Trophoblast cell (in vitro differentiated cells and primary cell): ENCODE results near the gene CRACR2B.

Experiments used
- DNase-seq, 2 donors: peaks; one replicate each; pipeline ENCODE4 v3.0.0-alpha.2; 2016
- H2AFZ ChIP-seq: 2 replicates; pipeline ENCODE4 v1.6.1; 2013; ENCODE audit warnings: low read length, moderate library complexity, mild to moderate bottlenecking; ENCODE audit not compliant: insufficient read depth, poor library complexity
- H2AK5ac ChIP-seq: 2 replicates; pipeline ENCODE4 v1.6.1; 2013; ENCODE audit warnings: mild to moderate bottlenecking, low read length
- H2BK120ac ChIP-seq: 2 replicates; pipeline ENCODE4 v1.6.1; 2013; ENCODE audit warnings: low read length, mild to moderate bottlenecking, moderate library complexity; ENCODE audit not compliant: insufficient read depth, poor library complexity
- H2BK12ac ChIP-seq: 2 replicates; pipeline ENCODE4 v1.6.1; 2013; ENCODE audit warnings: mild to moderate bottlenecking, low read length, moderate library complexity
- H2BK5ac ChIP-seq: 2 replicates; pipeline ENCODE4 v1.6.1; 2013; ENCODE audit warnings: low read length, low read depth, moderate library complexity, mild to moderate bottlenecking; ENCODE audit not compliant: poor library complexity
- H3K14ac ChIP-seq: 2 replicates; pipeline ENCODE4 v1.6.1; 2013; ENCODE audit warnings: mild to moderate bottlenecking, low read length
- H3K18ac ChIP-seq: 2 replicates; pipeline ENCODE4 v1.6.1; 2013; ENCODE audit warnings: mild to moderate bottlenecking, low read length
- H3K23ac ChIP-seq: 2 replicates; pipeline ENCODE4 v1.6.1; 2013; ENCODE audit warnings: low read length
- H3K27ac ChIP-seq: 2 replicates; pipeline ENCODE4 v1.5.1; 2013; ENCODE audit warnings: low read depth, mild to moderate bottlenecking, inconsistent platforms, low read length, moderate library complexity
- H3K27me3 ChIP-seq: 2 replicates; pipeline ENCODE4 v1.6.1; 2013; ENCODE audit warnings: inconsistent platforms, mild to moderate bottlenecking, low read length, moderate library complexity; ENCODE audit not compliant: insufficient read depth
- H3K36me3 ChIP-seq, 2 experiments: 1 replicate in 1 of 2; 2 replicates in 1 of 2; pipeline ENCODE4 v1.6.1; 2013; ENCODE audit warnings: low read length in 2 of 2, mild to moderate bottlenecking in 2 of 2, moderate library complexity in 1 of 2; ENCODE audit not compliant: insufficient read depth in 2 of 2, control insufficient read depth in 1 of 2
- H3K4ac ChIP-seq: 2 replicates; pipeline ENCODE4 v1.6.1; 2013; ENCODE audit warnings: low read depth, mild to moderate bottlenecking, low read length, moderate library complexity
- H3K4me1 ChIP-seq, 2 experiments: 1 replicate in 1 of 2; 2 replicates in 1 of 2; pipeline ENCODE4 v1.6.1; 2013; ENCODE audit warnings: low read length in 2 of 2, mild to moderate bottlenecking in 2 of 2, moderate library complexity in 1 of 2; ENCODE audit not compliant: insufficient read depth in 2 of 2, control insufficient read depth in 1 of 2
- H3K4me2 ChIP-seq: 2 replicates; pipeline ENCODE4 v1.6.1; 2013; ENCODE audit warnings: inconsistent platforms, mild to moderate bottlenecking, low read length, moderate library complexity
- H3K4me3 ChIP-seq: 2 replicates; pipeline ENCODE4 v1.5.1; 2013; ENCODE audit warnings: mild to moderate bottlenecking, low read depth, low read length, inconsistent platforms
- H3K79me1 ChIP-seq: one replicate; pipeline ENCODE4 v1.6.1; 2013; ENCODE audit warnings: low read length
- H3K79me2 ChIP-seq: 2 replicates; pipeline ENCODE4 v1.6.1; 2013; ENCODE audit warnings: low read length, mild to moderate bottlenecking; ENCODE audit not compliant: control insufficient read depth, insufficient read depth, poor library complexity
- H3K9ac ChIP-seq: 2 replicates; pipeline ENCODE4 v1.6.1; 2013; ENCODE audit warnings: mild to moderate bottlenecking, low read length
- H3K9me3 ChIP-seq: 2 replicates; pipeline ENCODE4 v1.6.1; 2013; ENCODE audit warnings: low read depth, mild to moderate bottlenecking, control low read depth, inconsistent platforms, low read length; ENCODE audit not compliant: insufficient read depth
- H4K12ac ChIP-seq: 2 replicates; pipeline ENCODE4 v1.6.1; 2013; ENCODE audit warnings: low read depth, mild to moderate bottlenecking, low read length, moderate library complexity
- H4K8ac ChIP-seq: 2 replicates; pipeline ENCODE4 v1.6.1; 2013; ENCODE audit warnings: low read depth, mild to moderate bottlenecking, low read length, moderate library complexity
- H4K91ac ChIP-seq: one replicate; pipeline ENCODE4 v1.6.1; 2013; ENCODE audit warnings: low read depth, mild to moderate bottlenecking, low read length, moderate library complexity
- WGBS: extraction: QIAGEN DNeasy Blood & Tissue Kit; methylation state at CpG from one replicate; pipeline ENCODE4 v1.1.7; 2013; ENCODE audit warnings: missing lambda C conversion rate; ENCODE audit not compliant: insufficient read length, insufficient coverage; ENCODE audit errors: extremely low coverage; 5-methylcytosine and 5-hydroxymethylcytosine counted together

The CRACR2B gene

DNA sequence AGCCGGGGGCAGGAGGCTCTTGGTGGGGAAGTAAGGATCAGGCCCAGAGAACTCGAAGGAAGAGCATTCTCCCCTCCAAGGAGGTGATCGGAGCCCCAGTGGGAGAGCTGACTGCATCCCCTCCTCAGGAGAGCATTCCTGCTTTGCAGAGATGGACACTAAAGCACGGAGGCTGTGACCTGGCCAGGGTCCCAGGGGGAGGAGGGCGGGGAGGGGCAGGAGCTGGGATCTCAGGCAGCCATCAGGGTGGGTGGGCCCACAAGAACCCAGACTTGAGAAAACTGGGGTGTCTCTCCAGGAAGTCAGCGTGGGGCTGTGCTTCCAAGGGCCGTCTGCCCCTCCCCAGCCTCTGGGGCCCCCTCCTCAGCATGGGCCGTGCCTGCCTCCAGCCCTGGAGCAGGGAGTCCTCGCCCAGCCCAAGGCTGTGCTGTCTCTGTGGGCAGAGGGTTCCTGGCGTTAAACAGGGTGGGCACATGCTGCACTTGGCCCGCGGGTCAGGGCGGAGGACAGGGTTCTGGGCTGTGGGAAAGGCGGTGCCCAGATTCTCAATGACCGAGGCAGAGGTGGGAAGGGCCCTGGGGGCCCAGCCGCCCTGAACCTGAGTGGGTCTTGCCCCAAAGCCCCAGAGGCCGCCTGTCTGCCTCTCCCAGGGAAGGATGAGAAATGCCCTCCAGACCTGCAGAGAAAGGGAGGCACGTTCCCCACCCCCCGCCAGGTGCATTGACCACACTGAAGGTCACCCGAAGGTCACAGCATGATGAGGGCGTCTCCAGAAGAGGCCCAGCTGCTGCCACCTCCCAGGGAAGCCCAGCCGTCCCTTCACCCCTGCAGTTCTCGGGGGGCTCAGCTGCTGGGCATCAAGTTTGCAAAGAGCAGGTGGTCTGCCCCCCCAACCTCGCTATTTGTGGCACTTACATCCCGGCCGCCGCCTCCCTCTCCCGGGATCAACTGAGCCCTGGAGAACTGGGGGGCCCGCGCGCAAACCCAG, 38.5 kb upstream of the CRACR2B start:
- Histone ChIP-seq H3K4me2 (no peak overlapping the region), H3K36me3 (peaks cover 31% of the 10 kb centered on the region in 2 experiments), H4K8ac (no peak overlapping the region), H2BK5ac (no peak overlapping the region), H3K27ac (no peak overlapping the region), H4K12ac (no peak overlapping the region), H3K79me1 (no peaks in the 10 kb centered on the region), H3K18ac (no peak overlapping the region), H3K14ac (no peak overlapping the region), H3K27me3 (peaks cover 2% of the 10 kb centered on the region), H3K4me1 (peaks cover 0 to 3% of the 10 kb centered on the region in 2 experiments), H2AK5ac (no peak overlapping the region), H3K9ac (no peak overlapping the region), H3K4me3 (no peak overlapping the region), H3K4ac (no peak overlapping the region), H3K79me2 (no peaks in the 10 kb centered on the region), H2AFZ (no peak overlapping the region), H2BK120ac (no peak overlapping the region), H3K9me3 (peaks cover 2% of the 10 kb centered on the region), H2BK12ac (no peak overlapping the region), H3K23ac (no peak overlapping the region), H4K91ac (no peak overlapping the region)
- no CpG with 5 or more reads among the region's 31 CpGs for WGBS
- no peak for DNase-seq

DNA sequence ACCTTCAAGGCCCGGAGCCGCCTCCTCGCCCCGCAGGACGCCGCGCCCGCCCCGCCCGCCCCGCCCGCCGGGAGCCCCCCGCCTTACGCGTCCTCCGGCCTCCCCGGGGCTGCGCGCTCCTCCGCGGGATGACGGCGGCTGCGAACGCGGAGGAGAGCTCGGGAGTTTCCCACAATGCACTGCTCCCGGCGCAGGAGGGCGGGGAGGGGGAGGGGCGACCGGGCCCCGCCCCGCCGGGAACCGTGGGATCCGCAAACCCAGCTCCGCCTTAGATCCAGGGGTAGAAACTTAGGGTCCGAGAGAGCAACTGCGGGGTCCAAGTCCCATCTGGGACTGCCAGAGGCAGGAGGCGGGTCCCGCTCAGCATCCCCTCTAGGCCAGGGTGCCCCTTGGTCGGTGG, 37.8 kb upstream of the CRACR2B start, which contains the start of gene CEND1:
TSS of gene CEND1 (minus strand) at position 148 of the 400 bp plus-strand sequence. CDS start 1,514 bp downstream, outside the sequence.
- Histone ChIP-seq H3K79me2 (no peaks in the 10 kb centered on the region), H3K4ac (no peak within 1 kb of the TSS), H3K27ac (no peak within 1 kb of the TSS), H3K36me3 (peaks cover 36% of the 10 kb centered on the region in 2 experiments), H3K27me3 (peaks cover 2% of the 10 kb centered on the region), H3K9ac (no peak within 1 kb of the TSS), H4K8ac (no peak within 1 kb of the TSS), H3K9me3 (peaks cover 2% of the 10 kb centered on the region), H2AFZ (no peak within 1 kb of the TSS), H3K14ac (no peak within 1 kb of the TSS), H3K4me2 (no peak within 1 kb of the TSS), H2AK5ac (no peak within 1 kb of the TSS), H2BK5ac (no peak within 1 kb of the TSS), H3K18ac (no peak within 1 kb of the TSS), H3K23ac (no peak within 1 kb of the TSS), H3K4me3 (no peak within 1 kb of the TSS), H4K91ac (no peak within 1 kb of the TSS), H3K4me1 (peaks cover 0 to 3% of the 10 kb centered on the region in 2 experiments), H3K79me1 (no peaks in the 10 kb centered on the region), H2BK120ac (no peak within 1 kb of the TSS), H4K12ac (no peak within 1 kb of the TSS), H2BK12ac (no peak within 1 kb of the TSS)
- no CpG with 5 or more reads among the region's 44 CpGs for WGBS
- peak in 1 of 2 donors; percentile 32 for DNase-seq

DNA sequence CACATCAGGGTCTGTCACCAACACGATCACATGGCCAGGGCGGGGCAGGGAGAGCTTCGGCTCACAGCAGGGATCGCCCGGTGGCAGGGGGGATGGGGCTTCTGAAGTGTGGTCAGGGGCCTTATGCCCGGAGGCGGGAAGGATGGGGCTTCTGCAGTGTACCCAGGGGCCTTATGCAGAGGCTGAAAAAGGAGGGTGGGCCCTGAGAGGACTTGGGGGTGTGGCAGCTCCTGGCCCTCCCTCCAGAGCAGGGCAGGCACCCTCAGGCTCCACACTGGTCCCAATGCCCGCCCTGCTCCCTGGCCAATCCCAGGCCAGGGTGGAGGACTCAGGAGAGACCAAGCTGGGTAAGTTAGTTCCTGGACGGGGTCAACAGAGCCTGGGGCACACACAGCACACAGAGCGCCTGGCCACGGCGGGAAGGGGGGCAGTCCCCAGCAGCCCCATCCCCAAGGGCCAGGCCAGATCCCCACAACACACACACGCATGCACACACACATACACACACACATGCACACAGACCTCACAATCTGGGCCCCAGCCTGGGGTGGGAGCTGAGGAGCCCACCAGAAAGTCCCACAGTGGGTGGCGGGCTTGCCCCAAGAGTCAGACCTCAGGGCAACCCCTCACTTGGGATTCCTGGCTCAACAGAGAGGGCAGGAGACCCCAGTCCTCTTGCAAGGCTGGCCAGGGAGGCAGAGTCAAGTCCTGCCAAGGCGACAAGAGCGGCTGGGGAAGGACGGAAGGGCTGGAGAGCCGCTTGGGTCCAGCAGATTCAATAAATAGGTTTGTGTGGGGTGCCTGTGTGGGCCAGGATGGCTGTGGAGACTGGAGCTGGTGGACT, 36.8 kb upstream of the CRACR2B start:
- H3K18ac ChIP-seq, result no peak overlapping the region
- H2BK120ac ChIP-seq, result no peak overlapping the region
- no peaks in the 10 kb centered on the region for H3K79me1 ChIP-seq
- no peak overlapping the region for H4K91ac ChIP-seq
- no peak overlapping the region for H2BK5ac ChIP-seq
- no CpG with 5 or more reads among the region's 18 CpGs for WGBS
- peaks cover 2% of the 10 kb centered on the region for H3K9me3 ChIP-seq
- no peak overlapping the region for H3K23ac ChIP-seq
- no peak overlapping the region for H2AFZ ChIP-seq
- no peak overlapping the region for H4K8ac ChIP-seq
- no peaks in the 10 kb centered on the region for H3K79me2 ChIP-seq
- no peak overlapping the region for H3K27ac ChIP-seq
- H2BK12ac ChIP-seq, result no peak overlapping the region
- H3K9ac ChIP-seq, result no peak overlapping the region
- H3K27me3 ChIP-seq, result peaks cover 2% of the 10 kb centered on the region
- peaks cover 36% of the 10 kb centered on the region in 2 experiments for H3K36me3 ChIP-seq
- no peak overlapping the region for H3K4me3 ChIP-seq
- no peak overlapping the region for H3K4me2 ChIP-seq
- H2AK5ac ChIP-seq, result no peak overlapping the region
- H4K12ac ChIP-seq, result no peak overlapping the region
- peaks cover 3 to 6% of the 10 kb centered on the region in 2 experiments for H3K4me1 ChIP-seq
- no peak overlapping the region for H3K4ac ChIP-seq
- H3K14ac ChIP-seq, result no peak overlapping the region
- no peak for DNase-seq
